SU-DHL-6 (cell line): ENCODE measurements around the gene CCL26.

Experiments used
- CTCF ChIP-seq: fragments of 200-600 bp; sonication (generic); IDR thresholded peaks from one replicate; pipeline ENCODE4 v1.5.1; 2017; ENCODE audit warnings: antibody characterized with exemption, mild to moderate bottlenecking, low read length, moderate library complexity; ENCODE audit not compliant: insufficient read depth, poor library complexity, severe bottlenecking
- EZH2phosphoT487 ChIP-seq: fragments of 200-600 bp; sonication (generic), shearing (Covaris generic); conservative IDR thresholded peaks from 2 replicates; pipeline ENCODE4 v1.6.1; 2018; ENCODE audit warnings: mild to moderate bottlenecking, antibody characterized with exemption, low read length, moderate library complexity, mixed read lengths

DNA sequence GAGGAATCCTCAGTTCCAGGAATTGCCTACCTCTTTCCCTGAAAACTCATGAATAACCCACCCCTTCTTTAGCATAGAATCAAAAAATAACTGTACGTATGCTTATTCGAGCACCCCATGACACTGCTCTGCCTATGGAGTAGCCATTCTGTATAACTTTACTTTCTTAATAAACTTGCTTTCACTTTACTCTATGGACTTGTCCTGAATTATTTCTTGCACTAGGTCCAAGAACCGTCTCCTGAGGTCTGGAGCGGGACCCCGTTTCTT lies 30.5 kb upstream of the CCL26 start:
- no peak for TF ChIP-seq CTCF
- no peak for TF ChIP-seq EZH2phosphoT487
